Fibroblast of mammary gland (primary cell): ENCODE results near the gene SHROOM1.
A peak's percentile ranks its signal among the peaks of the same experiment; 100 is the strongest.

ENCODE experiments used
- DNase-seq: peaks from one replicate; pipeline ENCODE4 v3.0.0-alpha.2; 2010; ENCODE audit warnings: low read depth
- H3K4me3 ChIP-seq: 2 replicates; pipeline ENCODE4 v1.5.1; 2011; ENCODE audit warnings: low read depth, mild to moderate bottlenecking, low read length, moderate library complexity; ENCODE audit not compliant: control insufficient read depth
- CTCF ChIP-seq: conservative IDR thresholded peaks from 2 replicates; pipeline ENCODE4 v1.5.1; 2011; ENCODE audit warnings: low read depth, low read length, inconsistent platforms; ENCODE audit not compliant: control insufficient read depth, insufficient read depth

The SHROOM1 gene

GRCh38 chr5:132778856-132779255 lies 51.6 kb downstream of the SHROOM1 start:
- no peak overlapping the region for H3K4me3 ChIP-seq
- no peak for TF ChIP-seq CTCF
- DNase-seq, result no peak

- DNase-seq, result no peak
- TF ChIP-seq CTCF, result no peak
- peak overlapping the region; percentile 76 for H3K4me3 ChIP-seq
These were observed 52.3 kb downstream of the SHROOM1 start for GRCh38 chr5:132778129-132778528.

GRCh38 chr5:132777209-132778069 lies 53.0 kb downstream of the SHROOM1 start, which contains the start of gene SEPTIN8:
SEPTIN8 (minus strand) TSS chr5:132777239; CDS start chr5:132777137, 102 bp downstream.
- peak; percentile 43 for DNase-seq
- peak within 1 kb of the TSS; percentile 76 for H3K4me3 ChIP-seq
- TF ChIP-seq CTCF, result no peak

GRCh38 chr5:132776938-132777208 lies 53.6 kb downstream of the SHROOM1 start:
- peak overlapping the region; percentile 76 for H3K4me3 ChIP-seq
- DNase-seq, result no peak
- TF ChIP-seq CTCF, result no peak

GRCh38 chr5:132776131-132776937 lies 54.1 kb downstream of the SHROOM1 start:
- peak overlapping the region; percentile 76 for H3K4me3 ChIP-seq
- no peak for TF ChIP-seq CTCF
- DNase-seq, result no peak

GRCh38 chr5:132775476-132775961 lies 54.9 kb downstream of the SHROOM1 start:
- peak overlapping the region; percentile 76 for H3K4me3 ChIP-seq
- no peak for TF ChIP-seq CTCF
- no peak for DNase-seq
